HG03432 (cell line): ENCODE data around the gene PLA2G4C.

ENCODE experiments used
- ATAC-seq: cut with Tn5 transposase; IDR thresholded peaks from one replicate; pipeline ENCODE4 v1.9.1; 2021; ENCODE audit warnings: mild to moderate bottlenecking, moderate library complexity; ENCODE audit not compliant: unreplicated experiment

Gene PLA2G4C

DNA sequence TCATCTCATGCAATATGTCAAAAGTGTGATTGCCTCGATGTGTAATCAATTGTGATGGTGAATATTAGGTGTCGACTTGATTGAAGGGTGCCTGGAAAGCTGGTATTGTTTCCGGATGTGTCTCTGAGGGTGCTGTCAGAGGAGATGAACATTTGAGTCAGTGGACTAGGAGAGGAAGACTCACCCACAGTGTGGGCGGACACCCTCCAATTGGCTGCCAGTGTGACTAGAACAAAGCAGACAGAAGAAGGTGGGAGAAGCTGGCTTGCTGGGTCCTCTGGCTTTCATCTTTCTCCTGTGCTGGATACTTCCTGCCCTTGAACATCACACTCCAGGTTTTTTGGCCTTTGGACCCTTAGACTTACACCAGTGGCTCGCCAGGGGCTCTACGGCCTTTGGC, 51.3 kb downstream of the PLA2G4C start:
- ATAC-seq, result no peak

DNA sequence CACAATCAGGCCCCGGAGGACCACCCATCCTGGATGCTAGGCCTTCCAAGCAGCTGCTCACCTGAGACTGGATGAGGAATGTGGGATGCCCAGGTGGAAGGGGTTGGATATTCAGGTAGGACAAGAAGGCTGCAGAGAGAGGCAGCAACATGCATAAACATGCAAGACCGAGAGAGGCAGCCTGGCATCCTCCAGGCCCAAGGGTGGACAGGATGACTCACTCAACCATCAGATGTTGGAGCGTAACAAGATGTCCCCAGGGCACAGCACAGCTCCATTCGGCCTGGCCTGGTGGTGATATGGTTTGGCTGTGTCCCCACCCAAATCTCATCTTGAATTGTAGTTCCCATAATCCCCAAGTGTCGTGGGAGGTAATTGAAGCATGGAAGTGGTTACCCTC, 56.8 kb downstream of the PLA2G4C start:
- ATAC-seq, result no peak

DNA sequence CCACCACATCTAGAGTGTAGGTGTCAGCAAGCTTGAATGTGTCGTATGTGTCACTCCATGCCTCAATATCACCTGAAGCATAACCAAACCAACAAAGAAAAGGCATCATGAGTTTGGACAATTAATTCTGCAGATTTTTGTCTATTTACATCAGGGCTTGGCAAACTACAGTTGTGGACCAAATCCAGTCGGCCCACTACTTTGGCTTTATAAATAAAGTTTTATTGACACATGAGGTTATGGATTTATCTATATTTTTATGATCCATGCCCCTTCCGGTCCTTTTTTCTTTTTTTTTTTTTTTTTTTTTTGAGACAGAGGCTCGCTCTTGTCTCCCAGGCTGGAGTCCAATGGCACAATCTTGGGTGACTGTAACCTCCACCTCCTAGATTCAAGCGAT, 57.5 kb downstream of the PLA2G4C start:
- ATAC-seq, result no peak

DNA sequence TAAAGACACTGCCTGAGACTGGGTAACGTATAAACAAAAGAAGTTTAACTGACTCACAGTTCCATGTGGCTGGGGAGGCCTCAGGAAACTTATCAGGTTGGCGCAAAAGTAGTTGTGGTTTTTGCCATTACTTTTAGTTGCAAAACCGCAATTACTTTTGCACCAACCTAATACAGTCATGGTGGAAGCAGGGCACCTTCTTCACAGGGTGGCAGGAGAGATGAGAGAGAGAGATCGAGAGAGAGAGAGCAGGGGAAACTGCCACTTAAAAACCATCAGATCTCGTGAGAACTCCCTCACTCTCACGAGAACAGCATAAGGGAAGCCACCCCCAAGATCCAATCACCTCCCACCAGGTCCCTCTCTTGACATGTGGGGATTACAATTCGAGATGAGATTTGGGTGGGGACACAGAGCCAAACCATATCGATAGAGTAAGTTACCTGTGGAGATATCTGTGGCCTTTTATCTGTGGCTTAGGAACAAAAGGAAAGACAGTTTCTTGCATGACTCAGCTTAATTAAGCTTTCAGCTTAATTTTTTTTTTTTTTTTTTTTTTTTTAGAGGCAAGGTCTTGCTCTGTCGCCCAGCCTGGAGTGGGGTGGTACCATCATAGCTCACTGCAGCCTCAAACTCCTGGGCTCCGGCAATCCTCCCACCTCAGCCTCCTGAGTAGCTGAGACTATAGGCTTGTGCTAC, 59.1 kb downstream of the PLA2G4C start:
- no peak for ATAC-seq

DNA sequence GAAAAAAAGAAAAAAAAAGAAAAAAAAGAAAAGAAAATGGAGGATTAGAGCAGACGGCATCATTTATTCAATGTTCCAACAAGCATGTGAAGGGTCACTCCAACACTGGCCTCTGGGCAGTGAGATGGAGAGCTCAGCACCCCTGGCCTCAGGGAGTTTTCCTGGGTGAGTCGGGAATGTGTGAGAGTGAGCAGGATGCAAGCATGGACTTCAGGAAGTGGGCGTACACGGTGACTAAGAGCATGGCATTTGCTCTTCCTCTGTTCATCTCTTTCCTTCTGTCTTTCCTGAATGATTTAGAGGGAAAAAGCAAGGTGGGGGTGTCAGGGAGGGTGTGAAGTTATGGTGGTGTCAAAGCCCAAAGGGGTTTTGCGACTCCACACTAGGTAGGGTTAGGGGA, 66.1 kb downstream of the PLA2G4C start:
- no peak for ATAC-seq

DNA sequence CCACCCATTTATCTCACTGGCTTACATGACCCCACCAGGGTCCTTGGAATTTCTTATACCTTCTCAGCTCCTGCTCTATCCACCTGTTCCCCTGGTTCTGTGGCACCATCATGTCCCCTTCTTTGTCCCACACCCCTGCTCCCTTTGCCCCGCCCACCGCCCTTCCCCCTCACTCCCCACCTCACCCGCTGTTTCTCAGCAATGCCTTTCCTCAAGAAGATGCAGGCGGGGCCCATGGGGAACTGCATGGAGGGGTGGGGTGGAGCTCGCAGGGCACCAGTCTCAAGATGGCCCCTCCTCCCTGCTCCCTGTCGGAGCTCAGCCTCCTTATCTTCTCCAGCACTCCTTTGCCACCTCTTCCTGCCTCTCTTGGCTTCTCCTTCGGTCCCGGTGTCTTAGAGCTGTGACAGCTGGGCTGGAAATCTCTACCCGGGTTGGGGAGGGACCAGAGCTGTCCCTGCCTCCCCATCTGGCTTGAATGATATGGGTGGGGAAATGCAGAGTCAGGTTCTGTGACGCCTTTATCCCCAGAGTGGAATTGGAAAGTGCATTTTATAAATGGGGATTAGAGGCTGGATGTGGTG, 66.8 kb downstream of the PLA2G4C start, which contains the start of gene CABP5:
TSS of gene CABP5 (minus strand) at position 405 of the 584 bp plus-strand sequence. CDS start at position 248, 157 bp downstream.
- ATAC-seq, result no peak

DNA sequence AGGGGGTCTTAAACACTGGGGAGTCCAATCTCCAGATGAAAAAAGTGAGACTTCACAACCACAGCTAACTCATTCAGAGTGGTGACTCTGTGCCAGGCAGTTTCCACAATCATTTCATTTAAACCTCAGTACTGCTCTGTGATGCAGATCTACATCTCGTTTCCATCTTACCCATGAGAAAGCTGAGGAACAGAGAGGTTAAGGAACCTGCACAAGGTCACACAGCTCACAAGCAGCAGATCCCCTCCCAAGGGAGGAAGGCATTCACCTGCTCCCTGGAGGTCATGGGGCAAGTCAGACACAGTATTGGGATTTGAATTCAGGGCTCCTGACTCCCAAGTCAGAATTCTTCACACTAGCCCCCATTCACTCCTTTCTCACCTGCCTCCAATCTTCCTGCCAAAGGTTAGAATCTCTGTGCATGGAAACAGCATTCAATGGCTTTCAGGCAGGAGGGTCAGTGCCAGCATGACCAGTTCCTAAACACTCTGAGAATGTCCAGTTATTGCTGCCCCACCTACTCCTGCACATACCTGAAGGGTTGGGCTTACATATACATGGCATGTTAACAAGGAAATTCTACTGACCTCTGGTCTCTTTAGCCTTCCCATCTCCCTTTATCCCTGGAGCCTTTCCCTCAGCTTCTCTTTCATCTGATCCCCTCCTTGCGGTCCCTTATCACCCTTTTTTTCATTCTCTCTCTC, 68.6 kb downstream of the PLA2G4C start:
- no peak for ATAC-seq

DNA sequence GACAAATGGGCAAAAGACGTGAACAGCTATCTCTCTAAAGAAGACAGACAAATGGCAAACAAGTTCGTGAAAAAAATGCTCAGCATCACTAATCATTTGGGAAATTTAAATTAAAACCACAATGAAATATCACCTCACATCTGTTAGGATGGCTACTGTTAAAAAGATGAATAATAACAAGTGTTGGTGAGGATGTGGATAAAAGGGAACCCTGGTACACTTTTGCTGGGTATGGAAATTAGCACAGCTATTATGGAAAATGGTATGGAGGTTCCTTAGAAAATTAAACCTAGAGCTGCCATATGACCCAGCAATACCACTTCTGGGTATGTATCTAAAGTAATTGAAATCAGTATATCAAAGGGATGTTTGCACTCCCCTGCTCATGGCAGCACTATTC, 73.9 kb downstream of the PLA2G4C start:
- no peak for ATAC-seq

DNA sequence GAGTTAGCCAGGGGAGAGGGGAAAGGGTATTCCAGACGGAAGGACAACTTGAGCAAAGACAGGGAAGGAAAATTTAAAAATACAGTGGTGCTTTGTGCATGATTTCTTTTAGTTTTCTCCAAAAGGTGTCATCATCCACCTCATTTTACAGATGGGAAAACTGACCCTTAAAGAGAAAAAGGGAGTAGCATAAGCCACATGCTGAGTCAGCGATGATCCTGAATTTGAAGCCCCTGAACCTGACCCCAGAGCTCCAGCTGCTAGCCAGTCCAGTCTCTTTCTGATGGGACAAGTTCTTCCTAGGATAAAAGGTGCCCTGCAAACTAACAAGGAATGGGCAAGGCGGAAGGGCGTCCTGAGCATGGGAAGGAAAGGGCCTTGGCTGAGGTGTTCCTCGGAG, 77.0 kb downstream of the PLA2G4C start:
- no peak for ATAC-seq

DNA sequence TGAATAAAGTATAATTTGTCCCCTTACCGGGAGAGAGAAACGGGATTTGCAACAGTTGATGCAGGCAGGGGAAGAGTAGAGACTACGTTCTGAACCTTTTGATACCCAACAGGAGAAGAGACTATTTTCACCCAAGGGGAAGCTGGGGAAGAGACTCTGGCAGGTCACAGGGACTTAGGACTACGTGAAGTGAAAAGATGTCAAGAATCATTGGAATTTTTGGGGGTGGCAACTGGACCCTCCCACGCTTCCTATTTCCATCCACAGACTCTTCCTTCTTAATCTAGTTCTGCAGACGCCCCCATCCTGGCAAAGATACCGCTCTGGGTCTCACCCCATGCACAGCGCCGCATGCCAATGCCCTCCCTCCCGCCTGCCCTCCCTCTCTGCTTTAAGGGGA, 80.5 kb downstream of the PLA2G4C start:
- ATAC-seq, result no peak

DNA sequence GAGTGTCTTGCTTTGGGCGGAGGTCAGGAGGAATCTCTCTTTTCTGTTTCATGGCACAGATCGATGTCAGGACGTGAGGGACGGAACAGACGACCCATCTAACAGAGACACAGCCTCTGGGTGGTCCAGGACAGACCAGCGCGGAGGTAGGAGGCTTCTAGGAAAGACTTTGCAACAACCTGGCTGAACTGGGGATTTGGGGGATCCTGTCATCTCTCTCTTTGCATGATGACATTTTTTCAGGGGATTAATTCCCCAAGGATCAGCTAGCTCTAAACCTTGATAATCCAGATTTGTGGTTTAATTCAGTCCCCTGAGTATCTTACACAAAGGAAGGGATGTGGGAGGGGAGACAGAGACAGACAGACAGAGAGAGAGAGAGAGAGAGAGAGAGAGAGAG, 81.2 kb downstream of the PLA2G4C start:
- no peak for ATAC-seq

DNA sequence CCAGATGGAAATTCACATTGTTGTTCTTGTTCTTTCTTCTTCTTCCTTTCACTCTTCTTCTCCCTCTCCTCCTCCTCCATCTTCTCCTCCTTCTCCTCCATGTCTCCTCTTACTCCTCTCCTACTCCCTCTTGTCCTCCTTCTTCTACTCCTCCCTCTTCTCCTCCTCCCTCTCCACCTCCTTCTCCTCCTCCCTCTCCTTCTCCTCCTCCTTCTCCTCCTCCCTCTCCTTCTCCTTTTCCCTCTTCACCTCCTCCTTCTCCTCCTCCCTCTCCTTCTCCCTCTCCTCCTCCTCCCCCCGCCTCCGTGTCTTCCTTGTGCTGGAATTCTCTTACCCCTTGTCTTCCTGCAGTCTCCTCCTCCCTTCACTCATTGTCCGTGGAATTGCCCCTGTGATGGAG, 85.1 kb downstream of the PLA2G4C start:
- no peak for ATAC-seq

DNA sequence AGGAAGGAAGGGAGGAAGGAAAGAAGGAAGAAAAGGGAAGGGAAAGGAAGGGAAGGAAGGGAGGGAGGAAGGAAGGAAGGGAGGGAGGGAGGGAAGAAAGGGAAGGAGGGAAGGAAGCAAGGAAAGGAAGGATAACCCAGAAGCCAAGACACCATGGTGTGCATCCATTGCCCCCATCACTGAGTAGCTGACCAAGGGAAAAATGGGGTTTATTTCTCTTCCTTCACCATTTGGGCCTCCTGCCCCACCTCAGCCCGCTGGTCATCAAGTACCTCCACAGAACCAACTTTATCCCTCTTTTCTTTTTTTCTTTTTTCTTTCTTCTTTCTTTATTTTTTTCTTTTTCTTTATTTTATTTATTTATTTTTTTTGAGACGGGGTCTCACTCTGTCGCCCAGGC, 87.1 kb downstream of the PLA2G4C start:
- ATAC-seq, result no peak

DNA sequence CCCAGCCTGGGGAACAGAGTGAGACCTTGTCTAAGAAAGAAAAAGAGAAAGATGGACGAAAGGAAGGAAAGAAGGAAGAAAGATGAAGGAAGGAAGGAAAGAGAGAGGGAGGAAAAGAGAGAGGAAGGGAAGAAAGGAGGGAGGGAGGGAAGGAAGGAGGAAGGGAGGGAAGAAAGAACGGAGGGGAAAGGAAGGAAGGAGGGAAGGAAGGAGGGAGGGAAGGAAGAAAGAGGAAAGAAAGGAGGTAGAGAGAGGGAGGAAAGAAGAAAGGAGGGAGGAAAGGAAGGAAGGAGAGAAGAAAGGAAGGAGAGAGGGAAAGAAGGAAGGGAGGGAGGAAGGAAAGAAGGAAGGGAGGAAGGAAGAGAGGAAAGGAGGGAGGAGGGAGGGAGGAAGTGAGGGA, 87.6 kb downstream of the PLA2G4C start:
- ATAC-seq, result no peak

DNA sequence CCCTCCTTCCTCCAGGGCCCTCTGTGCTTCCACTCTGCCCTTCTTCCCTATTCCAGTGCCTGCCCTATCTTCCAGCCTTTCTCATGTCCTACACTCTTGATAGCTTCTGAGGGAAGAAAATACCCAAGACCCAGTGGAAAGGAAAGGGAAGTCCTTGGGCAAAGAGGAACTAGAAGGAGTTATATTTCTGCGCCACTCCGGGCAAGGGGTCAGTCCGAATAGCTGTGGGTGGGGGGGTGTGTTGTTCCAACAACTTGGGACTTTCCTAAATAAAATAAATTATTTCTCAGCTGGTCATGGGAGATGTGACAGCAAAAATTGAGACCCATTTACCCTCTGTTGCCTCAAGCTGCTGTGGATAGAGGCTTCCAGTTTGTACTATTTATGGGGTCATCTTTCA, 89.9 kb downstream of the PLA2G4C start:
- ATAC-seq, result no peak

DNA sequence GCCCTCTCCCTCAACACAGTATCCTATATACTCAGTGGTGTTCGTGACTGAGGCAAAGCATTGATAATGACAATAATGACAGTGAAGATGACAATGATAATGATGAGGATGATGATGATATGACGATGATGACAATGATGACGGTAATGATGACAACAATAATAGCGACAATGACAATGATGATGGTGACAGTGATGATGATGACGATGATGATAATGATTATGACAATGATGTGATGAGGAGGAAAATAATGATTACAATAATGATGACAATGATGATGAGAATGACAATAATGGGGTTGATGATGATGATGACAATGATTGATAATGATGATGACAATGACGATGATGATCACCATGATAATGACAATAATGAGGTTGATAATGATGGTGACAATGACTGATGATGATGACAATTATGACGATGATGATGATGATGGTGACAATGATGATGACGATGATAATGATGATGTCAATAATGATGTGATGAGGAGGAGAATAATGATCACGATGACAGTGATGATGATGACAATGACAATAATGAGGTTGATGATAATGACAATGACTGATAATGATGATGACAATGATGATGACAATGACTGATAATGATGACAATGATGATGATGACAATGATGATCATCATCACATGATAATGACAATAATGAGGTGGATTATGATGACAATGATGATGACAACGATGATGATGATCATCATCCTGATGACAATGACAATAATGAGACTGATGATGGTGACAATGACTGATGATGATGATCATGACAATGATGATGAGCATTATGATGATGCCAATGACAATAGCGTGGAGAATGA, 99.5 kb downstream of the PLA2G4C start:
- no peak for ATAC-seq

DNA sequence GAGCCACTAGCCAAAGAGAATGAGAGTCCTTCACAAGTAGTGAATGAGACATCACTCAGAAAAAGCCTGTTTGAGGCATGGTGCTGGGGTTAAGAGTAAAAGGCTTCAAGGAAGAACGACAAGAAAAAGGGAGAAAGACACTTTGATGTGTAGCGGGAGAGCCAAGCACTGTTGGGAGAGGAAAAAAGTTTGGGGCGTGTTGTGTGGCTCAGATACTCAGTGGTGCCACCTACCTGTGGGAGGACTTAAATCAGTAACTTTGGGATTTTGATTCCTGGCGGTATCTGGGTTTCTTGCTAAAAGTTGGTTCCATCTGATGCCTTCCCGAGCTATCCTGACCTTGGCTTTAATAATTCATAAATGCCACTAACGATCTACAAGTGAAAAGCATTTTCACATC, 103.9 kb downstream of the PLA2G4C start:
- ATAC-seq, result no peak

DNA sequence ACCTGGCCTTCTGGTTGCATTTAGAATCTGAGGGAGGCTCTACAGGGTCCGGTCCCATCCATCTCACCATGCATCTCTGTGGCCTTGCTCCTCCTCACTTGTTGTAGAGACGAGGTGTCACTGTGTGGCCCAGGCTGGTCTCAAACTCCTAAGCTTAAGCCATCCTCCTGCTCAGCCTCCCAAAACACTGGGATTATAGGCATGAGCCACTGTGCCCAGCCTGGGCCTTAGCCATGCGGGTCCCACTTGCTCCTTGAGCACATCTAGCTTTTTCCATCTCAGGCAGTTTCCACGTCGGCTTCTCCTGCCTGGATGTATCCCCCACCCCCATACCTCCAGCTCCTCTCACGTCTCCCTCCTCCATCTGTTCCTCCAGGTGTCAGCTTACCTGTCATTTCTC, 106.4 kb downstream of the PLA2G4C start:
- no peak for ATAC-seq

DNA sequence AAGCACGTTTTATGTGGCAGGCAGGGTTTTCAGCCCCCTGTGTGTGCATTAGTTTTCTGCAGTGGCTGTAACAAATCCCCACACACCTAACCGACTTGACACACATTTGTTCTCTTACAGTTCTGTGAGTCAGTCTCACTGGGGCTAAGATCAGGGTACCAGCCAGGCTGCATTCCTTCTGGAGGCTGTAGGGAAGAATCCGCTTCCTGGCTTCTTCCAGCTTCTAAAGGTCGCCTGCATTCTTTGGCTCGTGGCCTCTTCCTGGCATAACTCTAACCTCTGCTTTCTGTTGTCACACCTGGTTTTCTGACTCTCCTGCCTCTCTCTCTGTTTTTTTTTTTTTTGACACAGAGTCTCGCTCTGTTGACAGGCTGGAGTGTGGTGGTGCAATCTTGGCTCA, 109.8 kb downstream of the PLA2G4C start:
- no peak for ATAC-seq

DNA sequence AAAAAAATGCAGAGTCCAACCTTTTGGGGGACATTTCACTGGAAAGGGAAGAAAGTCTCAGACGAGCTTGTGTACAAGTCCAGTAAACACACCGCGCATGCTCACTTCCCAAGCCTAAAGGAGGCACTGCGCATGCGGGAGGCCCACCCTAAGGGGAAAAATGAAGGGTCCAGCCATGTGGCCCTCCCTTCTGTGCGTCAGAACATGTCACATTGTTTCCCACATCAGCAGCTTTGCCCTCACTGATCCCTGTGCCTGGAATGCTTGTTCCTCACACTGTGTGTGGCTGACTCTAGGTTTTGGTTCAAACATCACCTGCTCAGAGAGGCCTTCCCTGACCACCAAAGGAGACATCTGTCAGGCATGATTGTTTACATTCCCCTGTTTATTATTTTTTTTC, 111.8 kb downstream of the PLA2G4C start:
- ATAC-seq, result no peak
